Limb (tissue), 2 donors: ENCODE data around the gene EPAS1.

Experiments used
- DNase-seq, 2 donors: peaks; one replicate each; pipeline ENCODE4 v3.0.0-alpha.2; 2016; ENCODE audit errors: extremely low spot score in 2 of 2

Gene EPAS1

GRCh38 chr2:46300406-46300832, 3.2 kb downstream of the EPAS1 start:
- no peak for DNase-seq

GRCh38 chr2:46302005-46302695, 4.9 kb downstream of the EPAS1 start:
- DNase-seq, result no peak

- no peak for DNase-seq
These were observed 6.0 kb downstream of the EPAS1 start for GRCh38 chr2:46303233-46303632.

- no peak for DNase-seq
These were observed 6.6 kb downstream of the EPAS1 start for GRCh38 chr2:46303822-46304221.

- no peak for DNase-seq
These were observed 7.4 kb downstream of the EPAS1 start for GRCh38 chr2:46304635-46305034.

GRCh38 chr2:46305187-46305586, 8.0 kb downstream of the EPAS1 start:
- DNase-seq, result no peak

GRCh38 chr2:46305767-46306166, 8.6 kb downstream of the EPAS1 start:
- no peak for DNase-seq

GRCh38 chr2:46306330-46306751, 9.1 kb downstream of the EPAS1 start:
- DNase-seq, result no peak

- DNase-seq, result no peak
These were observed 9.9 kb downstream of the EPAS1 start for GRCh38 chr2:46306988-46307655.

GRCh38 chr2:46308081-46308480, 10.9 kb downstream of the EPAS1 start:
- no peak for DNase-seq

- DNase-seq, result no peak
These were observed 11.4 kb downstream of the EPAS1 start for GRCh38 chr2:46308629-46309028.

- no peak for DNase-seq
These were observed 12.1 kb downstream of the EPAS1 start for GRCh38 chr2:46309052-46309953.

- no peak for DNase-seq
These were observed 13.2 kb downstream of the EPAS1 start for GRCh38 chr2:46310446-46310845.

- DNase-seq, result no peak
These were observed 14.5 kb downstream of the EPAS1 start for GRCh38 chr2:46311651-46312223.

GRCh38 chr2:46313063-46313462, 15.9 kb downstream of the EPAS1 start:
- DNase-seq, result no peak

GRCh38 chr2:46314065-46314835, 17.0 kb downstream of the EPAS1 start:
- no peak for DNase-seq

GRCh38 chr2:46315103-46315890, 18.1 kb downstream of the EPAS1 start:
- DNase-seq, result no peak

GRCh38 chr2:46317094-46317486, 19.9 kb downstream of the EPAS1 start:
- DNase-seq, result no peak

GRCh38 chr2:46318579-46319460, 21.6 kb downstream of the EPAS1 start:
- DNase-seq, result no peak
